Measurements from ENCODE around the gene BPIFB6.
"Not testable (repeated sequence)": the region's sequence is repeated elsewhere in the genome, so short reads cannot be mapped to it uniquely, and the experiment has no call there.

BPIFB6 gene

DNA sequence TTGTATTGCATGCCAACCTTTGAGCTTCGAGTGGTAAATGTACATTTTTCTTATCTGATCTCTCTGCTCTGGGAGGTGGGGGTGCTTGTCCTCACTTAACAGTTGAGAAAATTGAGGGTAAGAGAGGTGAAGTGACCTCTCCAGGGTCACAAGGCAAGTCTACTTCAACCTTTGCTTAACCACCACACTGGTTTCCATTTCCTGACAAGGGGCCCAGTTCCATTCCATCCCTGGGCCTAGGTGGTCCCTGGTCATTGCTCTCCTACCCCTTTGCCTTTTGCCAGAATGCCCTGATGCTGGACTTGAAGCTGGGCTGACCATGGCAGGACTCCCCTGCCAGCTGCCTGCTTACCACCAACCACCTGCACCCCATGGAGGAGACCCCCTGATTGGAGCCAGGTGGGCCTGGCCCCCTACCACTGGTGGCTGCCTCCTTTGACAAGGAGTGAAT lies 12.3 kb downstream of the BPIFB6 start:
- no peak for DNase-seq (ENCODE audit: low read depth)
- H3K4me3 ChIP-seq (replicated peaks; ENCODE audit: low read depth, low read length) = no peak overlapping the region
- TF ChIP-seq, protein P1, sequence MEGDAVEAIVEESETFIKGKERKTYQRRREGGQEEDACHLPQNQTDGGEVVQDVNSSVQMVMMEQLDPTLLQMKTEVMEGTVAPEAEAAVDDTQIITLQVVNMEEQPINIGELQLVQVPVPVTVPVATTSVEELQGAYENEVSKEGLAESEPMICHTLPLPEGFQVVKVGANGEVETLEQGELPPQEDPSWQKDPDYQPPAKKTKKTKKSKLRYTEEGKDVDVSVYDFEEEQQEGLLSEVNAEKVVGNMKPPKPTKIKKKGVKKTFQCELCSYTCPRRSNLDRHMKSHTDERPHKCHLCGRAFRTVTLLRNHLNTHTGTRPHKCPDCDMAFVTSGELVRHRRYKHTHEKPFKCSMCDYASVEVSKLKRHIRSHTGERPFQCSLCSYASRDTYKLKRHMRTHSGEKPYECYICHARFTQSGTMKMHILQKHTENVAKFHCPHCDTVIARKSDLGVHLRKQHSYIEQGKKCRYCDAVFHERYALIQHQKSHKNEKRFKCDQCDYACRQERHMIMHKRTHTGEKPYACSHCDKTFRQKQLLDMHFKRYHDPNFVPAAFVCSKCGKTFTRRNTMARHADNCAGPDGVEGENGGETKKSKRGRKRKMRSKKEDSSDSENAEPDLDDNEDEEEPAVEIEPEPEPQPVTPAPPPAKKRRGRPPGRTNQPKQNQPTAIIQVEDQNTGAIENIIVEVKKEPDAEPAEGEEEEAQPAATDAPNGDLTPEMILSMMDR (IDR thresholded peaks at IDR 0.05; ENCODE audit: low read length, missing control alignments) = no peak

DNA sequence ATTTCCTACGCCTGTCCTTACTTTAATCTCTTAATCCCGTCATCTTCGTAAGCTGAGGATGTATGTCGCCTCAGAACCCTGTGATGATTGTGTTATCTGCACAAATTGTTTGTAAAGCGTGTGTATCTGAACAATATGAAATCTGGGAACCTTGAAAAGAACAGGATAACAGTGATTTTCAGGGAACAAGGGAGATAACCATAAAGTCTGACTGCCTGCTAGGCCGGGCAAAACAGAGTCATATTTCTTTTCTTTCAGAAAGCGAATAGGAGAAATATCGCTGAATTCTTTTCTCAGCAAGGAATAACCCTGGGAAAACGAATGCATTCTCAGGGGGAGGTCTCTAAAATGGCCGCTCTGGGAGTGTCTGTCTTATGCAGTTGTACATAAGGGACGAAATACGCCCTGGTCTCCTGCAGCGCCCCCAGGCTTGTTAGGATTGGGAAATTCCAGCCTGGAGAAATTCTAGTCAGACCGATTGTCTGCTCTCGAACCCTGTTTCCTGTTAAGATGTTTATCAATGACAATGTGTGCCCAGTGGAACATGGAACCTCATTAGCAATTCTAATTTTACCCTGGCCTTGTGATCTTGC lies 13.8 kb downstream of the BPIFB6 start:
- not testable (repeated sequence) for H3K4me3 ChIP-seq (replicated peaks; ENCODE audit: low read depth, low read length); DNase-seq (ENCODE audit: low read depth)

DNA sequence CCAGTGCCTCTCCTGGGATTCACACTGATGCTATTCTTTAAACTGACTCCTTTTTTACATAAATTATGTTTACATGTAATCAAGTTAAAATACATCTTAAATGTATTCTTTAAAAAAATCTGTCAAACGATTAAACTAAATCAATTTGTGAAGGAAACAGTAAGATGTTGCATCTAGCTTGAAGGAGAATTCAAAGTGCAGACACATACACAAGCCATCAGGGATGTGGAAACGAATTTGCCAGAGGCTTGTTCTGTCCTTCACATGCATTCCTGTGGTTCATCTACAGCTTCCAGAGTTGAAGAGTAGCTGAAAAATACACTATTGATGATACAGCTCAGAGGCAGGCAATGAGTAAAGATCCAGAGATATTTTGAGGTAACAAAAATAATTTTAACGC lies 15.0 kb downstream of the BPIFB6 start:
- no peak for DNase-seq (ENCODE audit: low read depth)
- no peak overlapping the region for H3K4me3 ChIP-seq (replicated peaks; ENCODE audit: low read depth, low read length)
- TF ChIP-seq, protein P1 (IDR thresholded peaks at IDR 0.05; ENCODE audit: low read length, missing control alignments) = no peak

DNA sequence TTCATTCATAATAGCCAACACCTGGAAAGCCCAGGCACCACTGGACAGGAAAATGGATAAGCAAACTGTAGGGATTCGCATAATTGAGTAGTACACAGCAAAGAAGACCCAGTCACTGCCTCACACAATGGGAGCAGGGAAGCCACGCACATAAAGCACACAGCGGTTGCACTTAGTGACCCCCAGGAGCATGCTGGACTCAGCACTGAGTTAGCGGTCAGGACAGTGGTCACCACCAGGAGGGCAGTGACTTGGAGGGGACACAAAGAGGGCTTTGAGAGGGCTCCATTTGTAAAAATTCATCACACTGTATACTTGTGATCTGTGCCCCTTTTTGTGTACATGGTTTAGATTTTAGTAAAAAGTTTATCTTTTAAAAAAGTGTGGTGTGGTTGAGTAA lies 19.9 kb downstream of the BPIFB6 start:
- TF ChIP-seq, protein P1 (IDR thresholded peaks at IDR 0.05; ENCODE audit: low read length, missing control alignments) = no peak
- DNase-seq (ENCODE audit: low read depth) = no peak
- no peak overlapping the region for H3K4me3 ChIP-seq (replicated peaks; ENCODE audit: low read depth, low read length)

DNA sequence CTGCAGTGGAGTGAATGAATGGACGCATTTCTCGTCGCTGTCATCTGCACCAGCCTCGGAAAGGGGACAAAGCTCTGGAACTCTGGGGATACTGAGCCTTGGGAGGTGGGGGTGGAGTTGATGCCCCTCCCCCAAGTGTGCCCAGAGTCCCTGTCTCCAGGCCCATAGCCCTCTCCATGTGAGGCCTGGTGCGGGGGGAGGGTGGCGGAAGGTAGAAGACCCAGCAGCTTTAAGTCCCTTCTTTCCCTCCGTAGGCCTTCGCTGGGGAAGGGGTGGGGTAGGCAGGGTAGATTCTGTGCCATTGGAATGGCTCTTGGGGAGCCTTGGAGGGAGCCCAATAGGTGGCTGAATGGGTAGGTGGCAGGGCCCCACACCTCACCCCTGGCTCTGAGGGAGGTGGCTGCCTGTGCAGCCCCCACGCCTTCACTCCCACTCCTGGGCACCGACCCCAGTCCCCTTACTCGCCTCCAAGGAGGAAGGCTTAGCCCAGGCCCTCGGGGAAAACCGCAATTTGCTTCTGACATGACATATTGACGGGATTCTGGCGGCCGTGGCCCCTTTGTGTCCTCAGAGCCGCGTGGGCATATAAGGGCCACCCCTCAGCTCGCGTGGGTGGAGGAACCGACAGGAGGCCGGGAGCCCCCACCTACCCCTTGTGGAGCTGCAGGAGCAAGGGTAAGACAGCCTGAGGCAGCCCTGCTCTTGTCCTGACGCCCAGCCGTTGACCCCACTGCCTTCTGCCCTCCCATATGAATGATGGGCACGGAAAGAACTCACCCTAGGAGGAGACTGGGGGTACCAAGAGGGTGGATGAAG lies 22.1 kb downstream of the BPIFB6 start, which contains the start of gene BPIFB3:
Gene BPIFB3, plus strand, starts transcription at position 613 of the 816 bp plus-strand sequence. CDS start 1,533 bp downstream, outside the sequence.
- H3K4me3 ChIP-seq (replicated peaks; ENCODE audit: low read depth, low read length) = no peak within 1 kb of the TSS
- TF ChIP-seq, protein P1 (IDR thresholded peaks at IDR 0.05; ENCODE audit: low read length, missing control alignments) = no peak
- no peak for DNase-seq (ENCODE audit: low read depth)

DNA sequence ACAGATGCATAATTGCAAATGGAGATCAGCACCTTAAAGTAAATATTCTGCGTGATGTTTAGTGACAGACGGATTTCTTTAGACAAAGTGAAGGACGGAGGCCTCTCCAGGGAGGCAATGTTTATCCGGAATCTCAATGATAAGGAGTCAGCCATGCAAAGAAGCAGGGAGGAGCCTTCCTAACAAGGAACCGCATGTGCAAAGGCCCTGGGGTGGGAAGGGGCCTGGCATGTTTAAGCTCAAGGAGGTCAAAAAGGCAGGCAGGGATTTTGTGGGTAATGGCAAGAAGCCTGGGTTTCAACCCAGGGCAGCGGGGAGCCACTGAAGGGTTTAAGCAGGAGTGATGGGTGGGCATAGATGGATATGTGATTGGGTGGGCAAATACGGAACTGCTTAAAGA lies 22.9 kb downstream of the BPIFB6 start:
- H3K4me3 ChIP-seq (replicated peaks; ENCODE audit: low read depth, low read length) = no peak overlapping the region
- no peak for DNase-seq (ENCODE audit: low read depth)
- TF ChIP-seq, protein P1 (IDR thresholded peaks at IDR 0.05; ENCODE audit: low read length, missing control alignments) = no peak

DNA sequence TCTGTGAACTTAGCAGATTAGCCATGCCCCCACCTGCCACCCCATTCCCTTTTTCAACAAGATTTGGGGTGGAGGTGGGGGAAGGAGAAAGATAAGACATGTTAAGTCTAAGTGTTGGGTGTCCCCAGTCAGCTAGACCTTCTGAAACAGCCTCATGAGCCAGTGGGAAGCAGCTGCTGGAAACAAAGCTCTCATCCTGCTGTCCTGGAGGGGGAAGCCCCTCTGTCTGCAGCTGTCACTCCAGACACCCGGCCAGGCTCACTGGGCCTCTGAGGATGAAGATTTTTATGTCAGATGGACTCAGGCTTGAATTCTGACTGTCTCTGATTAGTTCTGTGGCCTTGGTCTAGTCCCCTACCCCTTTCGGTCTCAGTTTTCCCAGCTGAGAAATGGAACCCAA lies 23.3 kb downstream of the BPIFB6 start:
- TF ChIP-seq, protein P1 (IDR thresholded peaks at IDR 0.05; ENCODE audit: low read length, missing control alignments) = no peak
- DNase-seq (ENCODE audit: low read depth) = no peak
- H3K4me3 ChIP-seq (replicated peaks; ENCODE audit: low read depth, low read length) = no peak overlapping the region
